Smooth muscle cell (in vitro differentiated cells): ENCODE measurements around the gene TRAPPC6A. TPM values are rescaled to one million over a fixed set of nuclear protein-coding genes. Genes with fewer than 3 reads are reported as not detected.
A peak's percentile ranks its signal among the peaks of the same experiment; 100 is the strongest.

Experiments
- DNase-seq: peaks from one replicate; lab custom pipeline; 2025; ENCODE audit not compliant: unreplicated experiment; lab: John Stamatoyannopoulos, UW
- H2AFZ ChIP-seq: fragments of 200-600 bp; sonication (generic); 2 replicates; pipeline ENCODE4 v1.6.0; 2016; ENCODE audit warnings: antibody characterized with exemption, low read depth, mild to moderate bottlenecking
- H3F3A ChIP-seq: fragments of 200-600 bp; sonication (generic); 2 replicates; pipeline ENCODE4 v1.6.0; 2017; ENCODE audit warnings: antibody characterized with exemption, low read depth
- H3K27ac ChIP-seq: fragments of 200-600 bp; sonication (generic); 2 replicates; pipeline ENCODE4 v1.5.1; 2016; ENCODE audit warnings: low read depth, mild to moderate bottlenecking
- H3K27me3 ChIP-seq: fragments of 200-600 bp; sonication (generic); 2 replicates; pipeline ENCODE4 v1.6.1; 2016; ENCODE audit warnings: low read depth, mild to moderate bottlenecking
- H3K36me3 ChIP-seq: fragments of 200-600 bp; sonication (generic); 2 replicates; pipeline ENCODE4 v1.5.1; 2016; ENCODE audit warnings: low read depth
- H3K4me1 ChIP-seq: fragments of 200-600 bp; sonication (generic); 2 replicates; pipeline ENCODE4 v1.5.1; 2016; ENCODE audit warnings: low read depth
- H3K4me2 ChIP-seq: fragments of 200-600 bp; sonication (generic); 2 replicates; pipeline ENCODE4 v1.6.0; 2016; ENCODE audit warnings: mild to moderate bottlenecking
- H3K4me3 ChIP-seq: fragments of 200-600 bp; sonication (generic); 2 replicates; pipeline ENCODE4 v1.5.1; 2016; ENCODE audit warnings: mild to moderate bottlenecking
- H3K79me2 ChIP-seq: fragments of 200-600 bp; sonication (generic); 2 replicates; pipeline ENCODE4 v1.6.0; 2016; ENCODE audit warnings: low read depth, mild to moderate bottlenecking
- H3K9ac ChIP-seq: fragments of 200-600 bp; sonication (generic); 2 replicates; pipeline ENCODE4 v1.6.0; 2016; ENCODE audit warnings: low read depth
- H3K9me3 ChIP-seq: fragments of 200-600 bp; sonication (generic); replicated peaks from 2 replicates; pipeline ENCODE4 v1.5.1; 2016; ENCODE audit warnings: low read depth
- H4K20me1 ChIP-seq: fragments of 200-600 bp; sonication (generic); 2 replicates; pipeline ENCODE4 v1.6.0; 2016; ENCODE audit warnings: low read depth
- WGBS: methylation state at CpG from one replicate; pipeline ENCODE4 v1.1.7; 2016; ENCODE audit warnings: low lambda C conversion rate; 5-methylcytosine and 5-hydroxymethylcytosine counted together
- polyA plus RNA-seq: library from polyadenylated mRNA; unstranded; fragments of >200 nt; fragmentation: Nextera tagmentation; extraction: Ambion mirVana; gene quantifications from 2 replicates; pipeline ENCODE4 v1.2.1, GENCODE V29; 2016
- total RNA-seq: library from RNA; depleted of rRNA; stranded (reverse); fragments of >200 nt; gene quantifications from 2 replicates; pipeline ENCODE4 v1.2.3, GENCODE V29; 2014
- TF ChIP-seq, protein P1 (sequence below): fragments of 200-600 bp; sonication (generic); IDR thresholded peaks from 2 replicates; pipeline ENCODE4 v1.5.1; 2017; ENCODE audit warnings: borderline replicate concordance, mild to moderate bottlenecking, antibody characterized with exemption; ENCODE audit not compliant: insufficient read depth, poor library complexity, severe bottlenecking

TRAPPC6A gene
- total and polyA plus RNA-seq, 2 experiments from 2014 or later, result 10.2 to 32.2 TPM

DNA sequence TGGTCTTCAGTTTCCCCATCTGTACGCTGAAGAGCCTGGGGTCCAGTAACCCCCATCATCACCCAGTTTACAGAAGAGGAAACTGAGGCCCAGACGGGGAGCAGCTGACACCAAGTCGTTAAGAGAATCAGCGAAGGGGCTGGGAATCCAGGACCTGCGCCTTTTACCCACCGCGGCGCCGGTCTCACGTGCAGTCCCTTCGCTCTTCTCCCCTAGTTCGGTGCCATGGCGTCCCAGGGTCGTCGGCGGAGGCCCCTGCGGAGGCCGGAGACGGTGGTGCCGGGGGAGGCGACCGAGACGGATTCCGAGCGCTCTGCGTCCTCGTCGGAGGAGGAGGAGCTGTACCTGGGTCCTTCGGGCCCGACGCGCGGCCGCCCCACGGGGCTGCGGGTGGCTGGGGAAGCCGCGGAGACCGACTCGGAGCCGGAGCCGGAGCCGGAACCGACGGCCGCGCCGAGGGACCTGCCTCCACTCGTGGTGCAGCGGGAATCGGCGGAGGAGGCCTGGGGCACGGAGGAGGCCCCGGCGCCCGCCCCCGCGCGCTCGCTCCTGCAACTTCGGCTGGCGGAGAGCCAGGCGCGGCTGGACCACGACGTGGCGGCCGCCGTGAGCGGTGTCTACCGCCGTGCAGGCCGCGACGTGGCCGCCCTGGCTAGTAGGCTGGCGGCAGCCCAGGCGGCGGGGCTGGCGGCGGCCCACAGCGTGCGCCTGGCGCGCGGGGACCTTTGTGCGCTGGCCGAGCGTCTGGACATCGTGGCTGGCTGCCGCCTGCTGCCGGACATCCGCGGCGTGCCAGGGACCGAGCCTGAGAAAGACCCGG lies 1.2 kb upstream of the TRAPPC6A start:
- no peaks in the 10 kb centered on the region for H3K36me3 ChIP-seq
- H3K79me2 ChIP-seq, result peaks cover 19% of the 10 kb centered on the region
- H3K9ac ChIP-seq, result peak overlapping the region; percentile 82
- DNase-seq, result peak; percentile 40
- WGBS, result 3% methylated on average over 87 of the region's 97 CpGs
- peak overlapping the region; percentile 83 for H3K4me3 ChIP-seq
- H3K27me3 ChIP-seq, result no peaks in the 10 kb centered on the region
- TF ChIP-seq, protein P1, sequence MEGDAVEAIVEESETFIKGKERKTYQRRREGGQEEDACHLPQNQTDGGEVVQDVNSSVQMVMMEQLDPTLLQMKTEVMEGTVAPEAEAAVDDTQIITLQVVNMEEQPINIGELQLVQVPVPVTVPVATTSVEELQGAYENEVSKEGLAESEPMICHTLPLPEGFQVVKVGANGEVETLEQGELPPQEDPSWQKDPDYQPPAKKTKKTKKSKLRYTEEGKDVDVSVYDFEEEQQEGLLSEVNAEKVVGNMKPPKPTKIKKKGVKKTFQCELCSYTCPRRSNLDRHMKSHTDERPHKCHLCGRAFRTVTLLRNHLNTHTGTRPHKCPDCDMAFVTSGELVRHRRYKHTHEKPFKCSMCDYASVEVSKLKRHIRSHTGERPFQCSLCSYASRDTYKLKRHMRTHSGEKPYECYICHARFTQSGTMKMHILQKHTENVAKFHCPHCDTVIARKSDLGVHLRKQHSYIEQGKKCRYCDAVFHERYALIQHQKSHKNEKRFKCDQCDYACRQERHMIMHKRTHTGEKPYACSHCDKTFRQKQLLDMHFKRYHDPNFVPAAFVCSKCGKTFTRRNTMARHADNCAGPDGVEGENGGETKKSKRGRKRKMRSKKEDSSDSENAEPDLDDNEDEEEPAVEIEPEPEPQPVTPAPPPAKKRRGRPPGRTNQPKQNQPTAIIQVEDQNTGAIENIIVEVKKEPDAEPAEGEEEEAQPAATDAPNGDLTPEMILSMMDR, result no peak
- peaks cover 6% of the 10 kb centered on the region for H3F3A ChIP-seq
- no peaks in the 10 kb centered on the region for H3K9me3 ChIP-seq
- peaks cover 14% of the 10 kb centered on the region for H4K20me1 ChIP-seq
- peak overlapping the region; percentile 51 for H2AFZ ChIP-seq
- peak overlapping the region; percentile 92 for H3K4me2 ChIP-seq
- H3K27ac ChIP-seq, result peak overlapping the region; percentile 81
- H3K4me1 ChIP-seq, result peaks cover 7% of the 10 kb centered on the region

DNA sequence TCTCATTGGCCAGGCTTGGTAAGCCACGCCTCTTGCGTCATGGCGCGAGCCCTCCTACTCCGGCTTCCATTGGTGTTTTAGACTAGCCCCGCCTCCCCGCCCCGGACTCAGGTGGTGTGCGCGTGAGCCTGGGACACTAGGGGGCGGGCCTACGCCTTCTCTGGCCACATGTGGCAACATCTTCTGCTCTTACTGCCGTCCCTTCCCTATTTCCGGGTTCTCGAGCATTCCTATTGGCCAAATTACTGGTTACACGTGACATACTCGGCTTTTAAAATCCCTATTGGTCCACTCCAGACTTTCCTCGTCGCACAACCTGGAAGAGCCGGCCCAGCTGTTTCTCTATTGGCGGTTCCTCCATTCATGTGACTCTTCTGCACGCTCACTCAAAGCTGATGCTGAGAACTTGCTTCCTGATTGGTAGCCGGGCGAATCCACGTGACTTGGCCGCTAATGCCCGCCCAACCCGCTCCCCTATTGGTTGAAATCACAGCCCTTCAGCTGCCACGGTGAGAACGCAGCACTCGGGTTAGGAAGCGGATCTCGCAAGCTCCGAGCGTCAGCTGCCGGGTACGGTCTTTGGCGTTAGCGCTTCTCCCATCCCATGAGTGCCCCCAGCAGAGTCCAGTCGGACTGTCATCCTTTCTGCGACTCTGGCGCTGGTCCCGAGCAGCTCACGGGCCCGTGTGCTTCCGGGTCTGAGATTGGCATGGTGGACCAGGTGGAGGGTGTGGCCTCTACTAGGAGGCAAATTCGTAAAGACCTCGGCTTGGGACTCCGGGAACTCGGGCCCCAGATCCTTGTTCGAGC lies 430 bp upstream of the TRAPPC6A start, which contains the start of gene BLOC1S3:
Gene BLOC1S3, plus strand, starts transcription at position 523 of the 810 bp plus-strand sequence. CDS start 513 bp downstream, outside the sequence.
- peak within 1 kb of the TSS; percentile 99 for H3K9ac ChIP-seq
- H3F3A ChIP-seq, result peaks cover 6% of the 10 kb centered on the region
- peak within 1 kb of the TSS; percentile 100 for H3K27ac ChIP-seq
- H3K4me1 ChIP-seq, result peaks cover 7% of the 10 kb centered on the region
- H3K4me2 ChIP-seq, result peak within 1 kb of the TSS; percentile 93
- peak; percentile 96 for DNase-seq
- H3K4me3 ChIP-seq, result peak within 1 kb of the TSS; percentile 83
- H3K79me2 ChIP-seq, result peaks cover 19% of the 10 kb centered on the region
- TF ChIP-seq, protein P1, result peak; percentile 30
- 1% methylated on average over 51 of the region's 51 CpGs for WGBS
- peaks cover 18% of the 10 kb centered on the region for H4K20me1 ChIP-seq
- no peaks in the 10 kb centered on the region for H3K9me3 ChIP-seq
- H3K27me3 ChIP-seq, result no peaks in the 10 kb centered on the region
- H3K36me3 ChIP-seq, result no peaks in the 10 kb centered on the region
- peak within 1 kb of the TSS; percentile 51 for H2AFZ ChIP-seq

DNA sequence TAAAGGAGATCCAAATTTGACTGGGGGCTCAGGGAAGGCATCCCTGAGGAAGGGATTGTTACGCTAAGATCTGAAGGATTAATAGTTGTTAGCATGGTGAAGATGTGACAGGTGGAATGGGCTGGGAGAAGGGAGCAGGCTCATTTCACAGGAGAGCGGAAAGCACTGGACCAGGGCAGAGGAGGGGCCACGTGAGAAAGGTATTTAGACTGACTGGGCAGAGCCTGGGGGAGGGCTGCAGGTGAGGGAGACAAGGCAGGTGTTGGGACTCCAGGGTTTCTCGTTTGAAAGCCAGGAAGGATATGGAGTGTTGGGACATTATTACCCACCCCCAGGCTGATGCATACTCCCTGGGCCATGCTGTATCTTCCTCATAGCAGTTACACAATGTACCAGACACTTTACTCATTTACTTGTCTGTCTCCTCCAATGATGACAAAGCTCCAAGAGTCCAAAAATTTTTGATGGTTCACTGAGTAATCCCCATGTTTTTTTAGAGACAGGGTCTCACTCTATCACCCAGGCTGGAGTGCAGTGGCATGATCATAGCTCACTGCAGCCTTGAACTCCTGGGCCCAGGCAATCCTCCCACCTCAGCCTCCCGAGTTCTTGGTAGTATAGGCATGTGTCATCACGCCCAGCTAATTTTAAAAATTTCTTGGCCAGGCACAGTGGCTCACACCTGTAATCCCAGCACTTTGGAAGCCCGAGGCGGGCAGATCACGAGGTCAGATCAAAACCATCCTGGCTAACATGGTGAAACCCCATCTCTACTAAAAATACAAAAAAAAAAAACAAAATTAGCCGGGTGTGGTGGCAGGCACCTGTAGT lies 2.3 kb downstream of the TRAPPC6A start:
- H3K36me3 ChIP-seq, result no peaks in the 10 kb centered on the region
- no peak overlapping the region for H3K27ac ChIP-seq
- H3F3A ChIP-seq, result peaks cover 6% of the 10 kb centered on the region
- H4K20me1 ChIP-seq, result peaks cover 10% of the 10 kb centered on the region
- H3K4me1 ChIP-seq, result peaks cover 12% of the 10 kb centered on the region
- no peaks in the 10 kb centered on the region for H3K27me3 ChIP-seq
- WGBS, result 86% methylated on average over 10 of the region's 10 CpGs
- H3K9ac ChIP-seq, result no peak overlapping the region
- H2AFZ ChIP-seq, result no peak overlapping the region
- peaks cover 11% of the 10 kb centered on the region for H3K79me2 ChIP-seq
- no peak overlapping the region for H3K4me2 ChIP-seq
- DNase-seq, result no peak
- H3K9me3 ChIP-seq, result no peaks in the 10 kb centered on the region
- TF ChIP-seq, protein P1, result no peak
- H3K4me3 ChIP-seq, result no peak overlapping the region
